HG03460 (cell line): ENCODE measurements around the gene CISTR.
"Not testable (repeated sequence)": the region's sequence is repeated elsewhere in the genome, so short reads cannot be mapped to it uniquely, and the experiment has no call there.

Source experiments
- ATAC-seq: cut with Tn5 transposase; IDR thresholded peaks from one replicate; pipeline ENCODE4 v1.9.1; 2021; ENCODE audit not compliant: unreplicated experiment

CISTR gene

GRCh38 chr12:53751336-53752191, at the start of gene CISTR:
Gene CISTR, minus strand, starts transcription at chr12:53751979.
- no peak for ATAC-seq

DNA sequence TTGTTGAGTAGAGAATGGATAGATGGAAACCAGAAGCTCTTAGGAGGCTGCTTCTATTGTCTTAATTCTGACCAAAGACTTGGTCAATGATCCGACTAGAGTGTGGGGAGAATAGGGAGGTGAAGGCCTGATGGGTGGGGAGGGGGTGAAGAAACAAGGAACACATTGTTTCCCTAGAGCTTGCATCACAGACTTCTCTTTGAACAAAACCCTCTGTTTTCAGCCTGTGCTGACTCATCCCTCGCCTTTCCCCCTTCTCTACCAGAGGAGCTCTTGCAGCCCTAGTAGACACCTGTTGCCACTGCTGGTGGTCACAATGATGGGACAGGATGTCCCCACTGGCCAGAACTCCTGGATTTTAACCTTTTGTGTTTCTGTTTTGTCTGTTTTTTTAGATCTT, 46.8 kb upstream of the CISTR start:
- no peak for ATAC-seq

DNA sequence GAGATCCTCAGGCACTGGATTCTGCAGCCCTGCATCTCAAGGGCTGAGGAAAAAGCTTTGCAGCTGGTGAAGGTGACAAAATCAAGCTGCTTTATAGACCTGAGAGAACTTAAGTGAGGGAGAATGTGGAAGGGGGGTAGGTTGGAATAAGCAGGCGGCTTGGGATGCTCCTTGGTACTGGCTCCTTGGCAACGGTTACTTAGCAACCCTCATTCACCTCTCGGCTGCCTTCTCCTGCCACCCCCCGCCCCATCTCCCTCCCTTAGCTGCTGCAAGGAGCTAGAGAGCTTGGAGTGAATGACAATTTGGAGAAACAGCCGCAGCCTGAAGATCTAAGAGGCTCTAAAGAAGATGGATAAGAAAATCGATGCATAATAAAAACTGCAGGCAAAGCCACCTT, 44.1 kb upstream of the CISTR start:
- ATAC-seq = no peak

GRCh38 chr12:53793221-53793620, 41.4 kb upstream of the CISTR start:
- ATAC-seq = no peak

GRCh38 chr12:53791735-53792326, 40.1 kb upstream of the CISTR start:
- no peak for ATAC-seq

- ATAC-seq = no peak
Measured at GRCh38 chr12:53789570-53789969, 37.8 kb upstream of the CISTR start.

DNA sequence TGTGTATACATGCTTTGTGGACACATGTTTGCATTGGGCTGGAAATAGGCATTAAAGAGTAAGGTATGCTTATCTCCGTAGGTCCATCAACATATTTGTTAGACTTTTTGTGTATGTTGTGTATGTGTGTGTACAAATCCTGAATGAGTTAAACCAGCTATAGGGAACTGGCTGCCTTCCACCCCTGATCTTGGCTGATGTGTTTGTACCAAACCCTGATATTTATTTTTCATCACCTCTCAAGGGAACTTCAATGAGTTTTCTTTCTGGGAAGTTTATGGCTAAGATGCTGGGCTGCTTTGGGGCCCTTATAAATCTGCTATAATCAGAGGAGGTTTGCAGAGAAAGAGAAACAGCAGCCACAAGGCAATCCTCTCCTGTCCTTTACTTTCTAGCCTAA, 37.1 kb upstream of the CISTR start:
- no peak for ATAC-seq

DNA sequence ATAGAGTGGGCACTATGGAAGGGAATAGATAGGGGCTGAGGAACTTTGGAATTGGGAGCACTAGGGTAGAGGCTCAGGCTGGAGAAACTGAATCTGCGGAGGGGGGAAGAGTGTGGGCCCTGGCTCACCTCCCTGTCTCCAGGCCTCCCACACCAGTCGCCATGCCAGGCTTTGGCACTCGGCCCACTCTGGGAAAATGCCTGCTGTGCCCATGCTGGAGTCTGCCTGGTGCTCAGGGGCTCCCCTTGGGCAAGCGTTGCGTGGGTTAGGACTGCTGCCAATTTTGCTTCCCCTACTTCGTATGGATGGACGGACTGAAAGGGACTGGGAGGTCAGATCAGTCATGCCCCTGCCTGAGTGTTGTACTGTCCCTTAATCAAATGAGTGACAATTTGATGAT, 34.6 kb upstream of the CISTR start:
- no peak for ATAC-seq

GRCh38 chr12:53785161-53785560, 33.4 kb upstream of the CISTR start:
- ATAC-seq = no peak

- no peak for ATAC-seq
Measured at GRCh38 chr12:53782093-53782703, 30.4 kb upstream of the CISTR start.

- ATAC-seq = no peak
Measured at GRCh38 chr12:53781228-53781801, 29.5 kb upstream of the CISTR start.

- no peak for ATAC-seq
Measured at GRCh38 chr12:53780323-53780722, 28.5 kb upstream of the CISTR start.

DNA sequence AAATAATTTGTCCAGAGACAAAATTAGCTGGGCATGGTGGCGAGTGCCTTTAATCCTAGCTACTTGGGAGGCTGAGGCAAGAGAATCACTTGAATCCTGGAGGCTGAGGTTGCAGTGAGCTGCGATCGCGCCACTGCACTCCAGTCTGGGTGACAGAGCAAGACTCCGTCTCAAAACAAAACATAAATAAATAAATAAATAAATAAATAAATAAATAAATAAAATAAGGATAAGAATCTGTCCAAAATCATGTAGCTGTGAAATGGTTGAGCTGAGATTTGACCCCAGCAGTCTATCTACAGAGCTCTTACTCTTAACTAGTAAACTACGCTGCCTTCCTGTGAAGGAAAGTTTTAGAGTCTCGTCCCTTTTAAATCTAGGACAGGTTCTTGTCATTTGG, 27.9 kb upstream of the CISTR start:
- ATAC-seq = not testable (repeated sequence)

DNA sequence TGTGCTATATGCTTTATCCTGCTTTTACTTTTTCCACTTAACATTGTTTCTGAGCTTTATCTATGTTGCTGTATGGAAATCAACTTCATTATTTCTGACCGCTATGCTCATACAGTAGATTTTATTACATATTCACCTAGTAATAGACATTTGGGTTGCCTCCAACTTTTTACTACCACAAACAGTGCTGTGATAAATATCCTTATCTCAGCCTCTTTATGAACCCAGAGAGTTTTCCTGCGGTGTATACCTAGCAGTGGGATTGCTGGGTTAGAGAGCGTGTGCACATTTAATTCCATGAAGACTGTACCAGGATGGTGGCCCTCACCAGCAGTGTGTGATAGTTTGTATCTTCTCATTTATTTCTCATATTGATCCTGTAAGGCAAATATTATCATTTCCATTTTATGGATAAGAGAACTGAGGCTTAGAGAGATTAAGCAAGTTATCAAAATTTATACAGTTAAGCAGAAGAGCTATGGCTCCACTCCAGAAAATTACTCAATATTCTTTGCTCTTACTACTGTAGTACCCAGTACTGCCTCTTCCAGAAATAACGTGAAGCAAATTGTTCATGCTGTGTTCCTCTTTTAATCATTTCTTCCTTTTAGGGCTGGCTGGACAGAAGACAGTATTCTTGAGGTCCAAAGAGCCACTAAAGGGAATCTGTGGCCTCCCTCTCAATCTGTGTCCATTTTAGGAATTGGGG, 26.3 kb upstream of the CISTR start:
- ATAC-seq = no peak

DNA sequence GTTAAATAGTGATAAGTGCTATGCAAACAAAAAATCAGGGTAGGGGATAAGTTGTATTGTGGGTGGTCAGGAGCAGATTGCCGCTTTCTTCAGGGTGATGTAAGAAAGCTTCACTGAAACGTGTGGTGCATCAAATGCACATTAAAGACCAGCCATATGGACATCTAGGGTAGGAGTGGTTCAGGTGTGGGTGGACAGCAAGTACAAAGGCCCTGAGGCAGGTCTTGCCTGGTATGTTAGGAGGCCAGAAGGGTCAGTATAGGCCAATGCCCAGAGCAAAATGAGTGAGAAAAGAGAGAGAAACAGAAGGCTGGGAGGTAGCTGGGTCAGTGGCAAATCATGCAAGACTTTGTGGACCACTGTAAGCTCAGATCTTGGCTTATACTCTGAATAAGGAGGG, 25.6 kb upstream of the CISTR start:
- ATAC-seq = no peak

GRCh38 chr12:53776872-53777271, 25.1 kb upstream of the CISTR start:
- no peak for ATAC-seq

- ATAC-seq = no peak
Measured at GRCh38 chr12:53775478-53776145, 23.8 kb upstream of the CISTR start.

DNA sequence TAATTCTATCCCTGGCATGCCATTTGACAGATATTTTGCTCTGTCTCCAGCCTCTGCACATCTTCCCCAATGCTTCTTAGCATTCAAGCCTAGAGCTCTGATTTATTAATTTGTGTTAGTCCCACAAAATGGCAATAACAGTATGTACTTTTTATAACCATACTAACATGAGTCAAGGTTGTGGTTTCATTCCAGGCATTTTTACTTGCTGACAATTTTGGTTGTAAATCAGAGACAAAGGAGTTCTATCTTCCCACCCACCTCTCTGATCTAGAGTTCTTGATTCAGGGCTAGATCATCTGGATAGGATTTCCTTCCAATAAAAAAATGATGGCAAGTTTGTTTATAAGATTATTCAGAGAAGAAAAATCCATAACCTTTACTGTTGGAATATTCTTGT, 18.5 kb upstream of the CISTR start:
- no peak for ATAC-seq

DNA sequence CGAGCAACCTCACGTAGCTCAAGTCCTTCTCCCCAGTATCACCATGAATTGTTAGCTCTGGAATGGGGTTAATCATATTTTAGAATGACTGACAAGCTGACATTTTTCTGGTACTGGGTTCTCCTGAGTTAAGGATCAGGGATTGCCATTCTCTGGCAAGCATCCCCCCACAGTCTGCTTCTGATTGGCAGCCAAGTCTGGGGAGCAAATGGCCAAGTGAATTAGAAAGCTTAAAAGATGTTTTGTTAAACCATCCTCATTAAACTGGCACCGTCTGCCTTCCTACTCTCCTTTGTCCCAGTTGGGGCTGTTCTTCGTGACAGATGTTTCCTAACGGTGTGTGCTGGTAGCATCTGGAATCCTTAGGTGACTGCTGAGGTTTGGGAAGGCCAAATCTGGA, 17.2 kb upstream of the CISTR start:
- ATAC-seq = no peak

GRCh38 chr12:53766881-53767280, 15.1 kb upstream of the CISTR start:
- ATAC-seq = no peak

DNA sequence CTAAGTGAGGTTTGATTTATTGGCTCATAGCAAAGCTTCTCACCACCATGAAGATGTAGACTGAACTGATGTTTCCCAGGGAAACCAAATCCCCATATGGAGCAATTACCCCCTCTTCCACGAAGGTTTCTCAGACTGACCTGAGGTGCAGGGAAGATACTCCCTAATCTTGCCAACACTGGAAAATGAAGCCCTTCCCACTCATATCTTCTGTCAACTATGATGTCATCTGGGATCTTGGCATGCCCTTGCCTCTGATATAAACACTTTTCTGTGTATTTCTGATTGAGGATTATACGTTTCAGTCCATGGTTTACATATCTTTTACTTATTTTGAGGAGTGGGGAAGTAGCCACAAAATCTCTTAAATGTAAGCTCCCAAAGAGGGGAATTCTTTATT, 14.1 kb upstream of the CISTR start:
- no peak for ATAC-seq
